HEK293 (cell line): ENCODE measurements around the gene BPIFB2.

Experiments used
- BCL11A ChIP-seq: fragments of 450-650 bp; formaldehyde crosslinking; IDR thresholded peaks from 2 replicates; pipeline ENCODE4 v1.5.1; 2016; ENCODE audit warnings: low read depth, missing biosample characterization, missing genetic modification characterization
- CTCF ChIP-seq: fragments of 450-650 bp; formaldehyde crosslinking; IDR thresholded peaks from 2 replicates; pipeline ENCODE4 v1.5.1; 2016; ENCODE audit warnings: missing biosample characterization, missing genetic modification characterization
- SP2 ChIP-seq: fragments of 450-650 bp; formaldehyde crosslinking; IDR thresholded peaks from 2 replicates; pipeline ENCODE4 v1.5.1; 2016; ENCODE audit warnings: missing biosample characterization, missing genetic modification characterization
- YY1 ChIP-seq: fragments of 450-650 bp; formaldehyde crosslinking; IDR thresholded peaks from 2 replicates; pipeline ENCODE4 v1.5.1; 2018; ENCODE audit warnings: missing biosample characterization, missing genetic modification characterization
- ZBTB20 ChIP-seq: fragments of 450-650 bp; formaldehyde crosslinking; IDR thresholded peaks from 2 replicates; pipeline ENCODE4 v1.5.1; 2016; ENCODE audit warnings: missing biosample characterization, missing genetic modification characterization
- ZNF223 ChIP-seq: fragments of 450-650 bp; formaldehyde crosslinking; IDR thresholded peaks from 2 replicates; pipeline ENCODE4 v1.5.1; 2016; ENCODE audit warnings: missing biosample characterization, missing genetic modification characterization
- ZNF274 ChIP-seq, 2 experiments: fragments of 200-500 bp in 1 of 2; fragments of 450-650 bp in 1 of 2; sonication (Bioruptor generic) in 1 of 2; formaldehyde crosslinking in 1 of 2; IDR thresholded peaks; 2 replicates each; pipeline versions ENCODE4 v1.5.1 to v1.6.1; 2014 to 2016; ENCODE audit warnings: borderline replicate concordance in 1 of 2, inconsistent platforms in 1 of 2, low read length in 1 of 2, missing biosample characterization in 1 of 2, missing genetic modification characterization in 1 of 2
- ZNF391 ChIP-seq: fragments of 450-650 bp; formaldehyde crosslinking; IDR thresholded peaks from 2 replicates; pipeline ENCODE4 v1.5.1; 2016; ENCODE audit warnings: low read depth, missing biosample characterization, missing genetic modification characterization, borderline replicate concordance
- ZNF416 ChIP-seq: fragments of 450-650 bp; formaldehyde crosslinking; IDR thresholded peaks from 2 replicates; pipeline ENCODE4 v1.5.1; 2016; ENCODE audit warnings: missing biosample characterization, missing genetic modification characterization
- ZXDB ChIP-seq: fragments of 450-650 bp; formaldehyde crosslinking; IDR thresholded peaks from 2 replicates; pipeline ENCODE4 v1.5.1; 2016; ENCODE audit warnings: missing biosample characterization, missing genetic modification characterization
- TF ChIP-seq, protein P1 (sequence below): fragments of 450-650 bp; formaldehyde crosslinking; IDR thresholded peaks from 2 replicates; pipeline ENCODE4 v1.5.1; 2017; ENCODE audit warnings: missing biosample characterization, missing genetic modification characterization
- TF ChIP-seq, protein P2 (sequence below): fragments of 450-650 bp; formaldehyde crosslinking; IDR thresholded peaks from 2 replicates; pipeline ENCODE4 v1.5.1; 2016; ENCODE audit warnings: missing biosample characterization, missing genetic modification characterization

- TF ChIP-seq CTCF (tag by site-specific recombination) (no peak), ZNF274 (IDR thresholded peaks at IDR 0.05; ENCODE audit: low read length) (no peak), ZNF274 (tag by site-specific recombination; IDR thresholded peaks at IDR 0.05; ENCODE audit: borderline replicate concordance) (no peak), ZNF416 (tag by site-specific recombination) (no peak), ZXDB (tag by site-specific recombination) (no peak), BCL11A (tag by site-specific recombination) (no peak), ZNF223 (no peak), SP2 (tag by site-specific recombination) (no peak), ZNF391 (tag by site-specific recombination) (no peak), ZBTB20 (tag by site-specific recombination) (no peak), YY1 (tag by site-specific recombination) (no peak)
- TF ChIP-seq, protein P1, sequence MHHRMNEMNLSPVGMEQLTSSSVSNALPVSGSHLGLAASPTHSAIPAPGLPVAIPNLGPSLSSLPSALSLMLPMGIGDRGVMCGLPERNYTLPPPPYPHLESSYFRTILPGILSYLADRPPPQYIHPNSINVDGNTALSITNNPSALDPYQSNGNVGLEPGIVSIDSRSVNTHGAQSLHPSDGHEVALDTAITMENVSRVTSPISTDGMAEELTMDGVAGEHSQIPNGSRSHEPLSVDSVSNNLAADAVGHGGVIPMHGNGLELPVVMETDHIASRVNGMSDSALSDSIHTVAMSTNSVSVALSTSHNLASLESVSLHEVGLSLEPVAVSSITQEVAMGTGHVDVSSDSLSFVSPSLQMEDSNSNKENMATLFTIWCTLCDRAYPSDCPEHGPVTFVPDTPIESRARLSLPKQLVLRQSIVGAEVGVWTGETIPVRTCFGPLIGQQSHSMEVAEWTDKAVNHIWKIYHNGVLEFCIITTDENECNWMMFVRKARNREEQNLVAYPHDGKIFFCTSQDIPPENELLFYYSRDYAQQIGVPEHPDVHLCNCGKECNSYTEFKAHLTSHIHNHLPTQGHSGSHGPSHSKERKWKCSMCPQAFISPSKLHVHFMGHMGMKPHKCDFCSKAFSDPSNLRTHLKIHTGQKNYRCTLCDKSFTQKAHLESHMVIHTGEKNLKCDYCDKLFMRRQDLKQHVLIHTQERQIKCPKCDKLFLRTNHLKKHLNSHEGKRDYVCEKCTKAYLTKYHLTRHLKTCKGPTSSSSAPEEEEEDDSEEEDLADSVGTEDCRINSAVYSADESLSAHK (tag by site-specific recombination), result no peak
- TF ChIP-seq, protein P2, sequence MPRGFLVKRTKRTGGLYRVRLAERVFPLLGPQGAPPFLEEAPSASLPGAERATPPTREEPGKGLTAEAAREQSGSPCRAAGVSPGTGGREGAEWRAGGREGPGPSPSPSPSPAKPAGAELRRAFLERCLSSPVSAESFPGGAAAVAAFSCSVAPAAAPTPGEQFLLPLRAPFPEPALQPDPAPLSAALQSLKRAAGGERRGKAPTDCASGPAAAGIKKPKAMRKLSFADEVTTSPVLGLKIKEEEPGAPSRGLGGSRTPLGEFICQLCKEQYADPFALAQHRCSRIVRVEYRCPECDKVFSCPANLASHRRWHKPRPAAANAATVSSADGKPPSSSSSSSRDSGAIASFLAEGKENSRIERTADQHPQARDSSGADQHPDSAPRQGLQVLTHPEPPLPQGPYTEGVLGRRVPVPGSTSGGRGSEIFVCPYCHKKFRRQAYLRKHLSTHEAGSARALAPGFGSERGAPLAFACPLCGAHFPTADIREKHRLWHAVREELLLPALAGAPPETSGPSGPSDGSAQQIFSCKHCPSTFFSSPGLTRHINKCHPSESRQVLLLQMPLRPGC (tag by site-specific recombination), result no peak
These were observed 27.2 kb upstream of the BPIFB2 start for GRCh38 chr20:32980131-32980941.
